Heart right ventricle (tissue), 16 donors: ENCODE measurements around the gene MSH2. TPM values are rescaled to one million over a fixed set of nuclear protein-coding genes. Genes with fewer than 3 reads are reported as not detected.
"Not testable (repeated sequence)": the region's sequence is repeated elsewhere in the genome, so short reads cannot be mapped to it uniquely, and the experiment has no call there.

Experiments
- ATAC-seq, 8 donors: fragments of 200-7000 bp; cut with Tn5 transposase; one replicate each; pipeline ENCODE4 v1.9.1; 2020; ENCODE audit warnings: mild to moderate bottlenecking in 8 of 8, moderate library complexity in 8 of 8, moderate number of reproducible peaks in 1 of 8
- DNase-seq, 2 donors: peaks; one replicate each; pipeline ENCODE4 v3.0.0-alpha.2; 2020
- H3K27ac ChIP-seq, 10 donors: fragments of 200-600 bp; sonication (generic) in 2 of 10; one replicate each; pipeline versions ENCODE4 v1.5.0 to v1.8.0; 2020 to 2022; ENCODE audit warnings: mild to moderate bottlenecking in 3 of 10
- H3K27me3 ChIP-seq, 7 donors: fragments of 200-600 bp; one replicate each; pipeline ENCODE4 v1.8.0; 2021 to 2022; ENCODE audit warnings: mild to moderate bottlenecking in 2 of 7
- H3K36me3 ChIP-seq, 9 donors: fragments of 200-600 bp; sonication (generic) in 1 of 9; one replicate each; pipeline versions ENCODE4 v1.5.0 to v1.8.0; 2020 to 2022; ENCODE audit warnings: mild to moderate bottlenecking in 2 of 9
- H3K4me1 ChIP-seq, 9 donors: fragments of 200-600 bp; sonication (generic) in 1 of 9; one replicate each; pipeline versions ENCODE4 v1.5.0 to v1.8.0; 2020 to 2022; ENCODE audit warnings: mild to moderate bottlenecking in 4 of 9
- H3K4me3 ChIP-seq, 10 donors: fragments of 200-600 bp; sonication (generic) in 2 of 10; one replicate each; pipeline versions ENCODE4 v1.5.0 to v1.8.0; 2020 to 2022; ENCODE audit warnings: mild to moderate bottlenecking in 7 of 10, moderate library complexity in 2 of 10
- H3K9me3 ChIP-seq, 11 donors: fragments of 200-600 bp in 10 of 11; sonication (generic) in 2 of 11; one replicate each; pipeline versions ENCODE4 v1.5.0 to v1.8.0; 2013 to 2022; ENCODE audit warnings: mild to moderate bottlenecking in 2 of 11, control low read depth in 1 of 11, moderate library complexity in 1 of 11
- CTCF ChIP-seq, 9 donors: fragments of 200-600 bp; sonication (generic) in 2 of 9; IDR thresholded peaks; one replicate each; pipeline versions ENCODE4 v1.5.0 to v1.8.0; 2021 to 2022; ENCODE audit warnings: antibody characterized with exemption in 9 of 9, mild to moderate bottlenecking in 5 of 9, moderate library complexity in 1 of 9
- WGBS, 2 donors: extraction: QIAGEN DNeasy Blood & Tissue Kit; methylation state at CpG; one replicate each; pipeline ENCODE4 v1.1.7; 2013; ENCODE audit warnings: inconsistent platforms in 1 of 2; 5-methylcytosine and 5-hydroxymethylcytosine counted together
- intact Hi-C, 10 donors: fragments of 100-400 bp; cut with DNase I; formaldehyde crosslinking; loops; one replicate each; pipeline versions ENCODE4 v1.11.1 to v1.14.2; 2022
- polyA plus RNA-seq, 2 donors: library from polyadenylated mRNA; stranded (reverse); fragments of 200-250 nt; gene quantifications; one replicate each; pipeline ENCODE4 v1.2.3, GENCODE V29; 2013
- total RNA-seq, 10 donors: library from RNA; stranded (reverse); fragmentation: NEBNext Ultra II Directional in 3 of 10; extraction: Animal tissue kit (Norgen Biotek cat#: 25700) in 3 of 10; gene quantifications; one replicate each; pipeline versions ENCODE4 v1.2.1 to v1.2.4, GENCODE V29; 2021 to 2023
- donor health status: Arrhythmogenic right ventricular cardiomyopathy.
- donor health status: ischemic (EF 13 %, LVEDD 7.1; RV severe dilation, severe dysfunction).
- donor health status: healthy with polysubstance abuse.
- donor health status: DM: no; HTN: yes; CAD: no.
- donor health status: DM: no; HTN: no; CAD: no.
- donor health status: ischemic (EF 25% LVEDD 6.9; RV normal size, moderate dysfunction).
- donor health status: ischemic (EF 25% LVEDD 5.7; RV mildly dilated, moderate dysfunction).
- donor health status: healthy.
- donor health status: DM: yes; HTN: yes; CAD: no.
- donor health status: Ischemic cardiomyopathy.
- donor health status: ischemic (EF 35%, LVEDD 5.7; RV mildly dilated, moderate dysfunction).
- donor health status: nonischemic (EF 11% LVEDD 7.7; RV severe dilation, severe dysfunction).
- donor health status: DM: yes; HTN: yes; CAD: no.
- donor health status: PGD.
- donor health status: ischemic (EF 29% LVEDD 5.4; RV normal size, mild dysfunction).
- donor health status: nonischemic (EF 23%, LVEDD 6.1; RV moderate dilation, normal function).

Gene MSH2
- total and polyA plus RNA-seq, 12 donors, result 4.3 to 18.9 (median 15.9) TPM

GRCh38 chr2:47402555-47402804 lies 476 bp upstream of the MSH2 start:
- H3K36me3 ChIP-seq, result no peaks in the 10 kb centered on the region
- DNase-seq (no peak), ATAC-seq (peak in 1 of 8 donors; percentile 4)
- no peaks in the 10 kb centered on the region for H3K9me3 ChIP-seq
- intact Hi-C loops, result no loop called here
- H3K27me3 ChIP-seq, result no peaks in the 10 kb centered on the region
- peaks cover 0 to 25% (median 17%) of the 10 kb centered on the region in 9 donors for H3K4me1 ChIP-seq
- H3K4me3 ChIP-seq, result peak overlapping the region; percentile 49 to 99 (median 90)
- WGBS, 2 donors, result 3% methylated on average over 8 of the region's 8 CpGs
- peak overlapping the region in 9 of 10 donors; percentile 12 to 70 (median 60) for H3K27ac ChIP-seq
- no peak for TF ChIP-seq CTCF (IDR thresholded peaks at IDR 0.05)

- intact Hi-C loops, result no loop called here
- H3K27ac ChIP-seq, result peak overlapping the region in 9 of 10 donors; percentile 3 to 70 (median 66)
- ATAC-seq (peak in 3 of 8 donors; percentile 1 to 32 (median 6)), DNase-seq (no peak)
- no peak for TF ChIP-seq CTCF (IDR thresholded peaks at IDR 0.05)
- H3K4me1 ChIP-seq, result peaks cover 0 to 25% (median 17%) of the 10 kb centered on the region in 9 donors
- WGBS, 2 donors, result 5 to 6% methylated on average over 24 of the region's 24 CpGs
- peak overlapping the region; percentile 49 to 99 (median 90) for H3K4me3 ChIP-seq
- H3K9me3 ChIP-seq, result no peaks in the 10 kb centered on the region
- peaks cover 0 to 8% (median 0%) of the 10 kb centered on the region in 9 donors for H3K36me3 ChIP-seq
- H3K27me3 ChIP-seq, result no peaks in the 10 kb centered on the region
Measured at GRCh38 chr2:47403609-47404193, 745 bp downstream of the MSH2 start.

- H3K27me3 ChIP-seq, result no peaks in the 10 kb centered on the region
- TF ChIP-seq CTCF (IDR thresholded peaks at IDR 0.05), result no peak
- DNase-seq (no peak), ATAC-seq (no peak)
- no peak overlapping the region for H3K27ac ChIP-seq
- intact Hi-C loops, result no loop called here
- H3K36me3 ChIP-seq, result peaks cover 0 to 11% (median 0%) of the 10 kb centered on the region in 9 donors
- peak overlapping the region in 5 of 10 donors; percentile 72 to 99 (median 83) for H3K4me3 ChIP-seq
- peaks cover 0 to 25% (median 17%) of the 10 kb centered on the region in 9 donors for H3K4me1 ChIP-seq
- WGBS, 2 donors, result 90 to 91% methylated on average over 10 of the region's 10 CpGs
- no peaks in the 10 kb centered on the region for H3K9me3 ChIP-seq
Measured at GRCh38 chr2:47404356-47404755, 1.4 kb downstream of the MSH2 start.

GRCh38 chr2:47405757-47406156 lies 2.8 kb downstream of the MSH2 start:
- Histone ChIP-seq H3K9me3 (no peaks in the 10 kb centered on the region), H3K36me3 (peaks cover 0 to 20% (median 0%) of the 10 kb centered on the region in 9 donors), H3K27ac (no peak overlapping the region), H3K27me3 (no peaks in the 10 kb centered on the region), H3K4me1 (peaks cover 0 to 25% (median 17%) of the 10 kb centered on the region in 9 donors), H3K4me3 (no peak overlapping the region)
- no peak for ATAC-seq
- WGBS, 2 donors, result 96 to 97% methylated on average over 2 of the region's 2 CpGs
- no peak for DNase-seq
- intact Hi-C loops, result loop anchor here in 1 of 10 donors (5.0 kb wide), 1 partner anchor 1117 kb away; no protein-coding TSS in a partner anchor
- no peak for TF ChIP-seq CTCF (IDR thresholded peaks at IDR 0.05)

- intact Hi-C loops, result loop anchor here in 1 of 10 donors (5.0 kb wide), 1 partner anchor 1116 kb away; no protein-coding TSS in a partner anchor
- H3K4me1 ChIP-seq, result peaks cover 0 to 24% (median 17%) of the 10 kb centered on the region in 9 donors
- not testable (repeated sequence) for DNase-seq, H3K4me3 ChIP-seq, H3K9me3 ChIP-seq, ATAC-seq, H3K27me3 ChIP-seq, H3K27ac ChIP-seq
- H3K36me3 ChIP-seq, result peaks cover 0 to 30% (median 6%) of the 10 kb centered on the region in 9 donors
- 95 to 97% methylated on average over 3 of the region's 3 CpGs for WGBS, 2 donors
Measured at GRCh38 chr2:47406649-47407330, 3.8 kb downstream of the MSH2 start.

GRCh38 chr2:47407976-47408375 lies 5.0 kb downstream of the MSH2 start:
- intact Hi-C loops, result loop anchor here in 1 of 10 donors (5.0 kb wide), 1 partner anchor 1114 kb away; no protein-coding TSS in a partner anchor
- DNase-seq, ATAC-seq, H3K4me3 ChIP-seq, H3K27ac ChIP-seq, H3K27me3 ChIP-seq, H3K9me3 ChIP-seq: not testable (repeated sequence)
- 86 to 87% methylated on average over 2 of the region's 2 CpGs for WGBS, 2 donors
- Histone ChIP-seq H3K36me3 (peaks cover 0 to 42% (median 7%) of the 10 kb centered on the region in 9 donors), H3K4me1 (peaks cover 0 to 17% (median 11%) of the 10 kb centered on the region in 9 donors)
